ENCODE data around the gene TMEM98.

- TF ChIP-seq CTCF (IDR thresholded peaks at IDR 0.05): no peak
- TF ChIP-seq POLR2AphosphoS5 (IDR thresholded peaks at IDR 0.05): no peak
These were observed 60.6 kb downstream of the TMEM98 start for GRCh38 chr17:32988481-32989101.
